ENCODE data around the gene DCLK2.

DNA sequence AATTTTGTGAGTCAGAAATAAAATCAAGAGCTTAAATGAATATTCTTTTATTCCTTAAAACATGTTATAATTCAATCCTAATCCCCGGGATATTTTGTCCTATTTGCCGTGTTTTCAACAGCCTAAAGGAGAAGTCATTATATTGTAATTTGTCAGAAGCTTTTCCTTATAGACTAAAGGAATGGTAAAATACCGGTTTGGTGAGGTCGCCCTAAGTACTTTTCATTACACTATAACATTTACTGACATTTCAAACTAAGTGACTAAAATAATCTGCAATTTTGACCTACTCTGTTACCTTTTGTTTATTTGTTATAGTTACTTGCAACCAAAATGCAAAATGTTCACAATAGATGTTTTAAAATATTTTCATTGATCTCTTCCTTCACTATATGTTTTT lies 8.8 kb downstream of the DCLK2 start:
- TF ChIP-seq CTCF (IDR thresholded peaks at IDR 0.05; ENCODE audit: insufficient read depth, low read length, poor library complexity, severe bottlenecking): no peak
- TF ChIP-seq EZH2phosphoT487 (conservative IDR thresholded peaks at IDR 0.05; ENCODE audit: low read length): no peak

Data from SU-DHL-6 (cell line).